Measurements from ENCODE around the gene PLCB4. TPM values are rescaled to one million over a fixed set of nuclear protein-coding genes. Genes with fewer than 3 reads are reported as not detected.

Gene PLCB4
- total and polyA plus RNA-seq, 8 donors, result 0.56 to 9.3 (median 2.3) TPM

GRCh38 chr20:9236458-9236857 is 167.6 kb downstream of the PLCB4 start:
- no peak for FAIRE-seq
- no peaks in the 10 kb centered on the region for H3K27me3 ChIP-seq
- ATAC-seq, result peak in 1 of 4 donors; percentile 8
- intact Hi-C loops (cut with DNase I), result no loop called here
- no peak overlapping the region for H3K4me3 ChIP-seq
- H3K9me3 ChIP-seq, result no peaks in the 10 kb centered on the region
- no peaks in the 10 kb centered on the region for H3K36me3 ChIP-seq
- no peak overlapping the region for H3K27ac ChIP-seq
- WGBS, 2 donors, result 75 to 82% methylated on average over 4 of the region's 4 CpGs
- peaks cover 0 to 7% (median 0%) of the 10 kb centered on the region in 3 donors for H3K4me1 ChIP-seq
- DNase-seq, result no peak
- no peak for TF ChIP-seq CTCF (IDR thresholded peaks at IDR 0.05)

- intact Hi-C loops (cut with DNase I), result no loop called here
- no peak for FAIRE-seq
- no peak overlapping the region for H3K27ac ChIP-seq
- H3K27me3 ChIP-seq, result no peaks in the 10 kb centered on the region
- DNase-seq, result no peak
- ATAC-seq, result peak in 3 of 4 donors; percentile 30 to 81 (median 69)
- TF ChIP-seq CTCF (IDR thresholded peaks at IDR 0.05), result no peak
- H3K9me3 ChIP-seq, result no peaks in the 10 kb centered on the region
- H3K36me3 ChIP-seq, result no peaks in the 10 kb centered on the region
- peaks cover 0 to 8% (median 0%) of the 10 kb centered on the region in 3 donors for H3K4me1 ChIP-seq
- no peak overlapping the region for H3K4me3 ChIP-seq
Observed at GRCh38 chr20:9241232-9241692, 172.4 kb downstream of the PLCB4 start.

- H3K36me3 ChIP-seq, result no peaks in the 10 kb centered on the region
- FAIRE-seq, result no peak
- no peaks in the 10 kb centered on the region for H3K9me3 ChIP-seq
- 72 to 78% methylated on average over 3 of the region's 3 CpGs for WGBS, 2 donors
- no peak overlapping the region for H3K4me3 ChIP-seq
- H3K27me3 ChIP-seq, result no peaks in the 10 kb centered on the region
- peak in 1 of 6 donors; percentile 27 for DNase-seq
- ATAC-seq, result peak in 3 of 4 donors; percentile 28 to 64 (median 39)
- intact Hi-C loops (cut with DNase I), result no loop called here
- H3K4me1 ChIP-seq, result peaks cover 0 to 8% (median 0%) of the 10 kb centered on the region in 3 donors
- no peak for TF ChIP-seq CTCF (IDR thresholded peaks at IDR 0.05)
- H3K27ac ChIP-seq, result no peak overlapping the region
Observed at GRCh38 chr20:9241721-9242427, 173.0 kb downstream of the PLCB4 start.

GRCh38 chr20:9243986-9244385 is 175.1 kb downstream of the PLCB4 start:
- intact Hi-C loops (cut with DNase I), result no loop called here

More at GRCh38 chr20:9243986-9244385, 175.1 kb downstream of the PLCB4 start:
- Histone ChIP-seq H3K36me3 (no peaks in the 10 kb centered on the region), H3K27ac (no peak overlapping the region), H3K4me3 (no peak overlapping the region), H3K27me3 (no peaks in the 10 kb centered on the region), H3K4me1 (peaks cover 0 to 8% (median 0%) of the 10 kb centered on the region in 3 donors), H3K9me3 (no peaks in the 10 kb centered on the region)
- DNase-seq, result no peak
- TF ChIP-seq CTCF (IDR thresholded peaks at IDR 0.05), result no peak
- no peak for FAIRE-seq
- 77 to 82% methylated on average over 1 of the region's 1 CpG for WGBS, 2 donors
- no peak for ATAC-seq

Measured in pancreas (tissue), 10 donors.